GM12891 (cell line): Measurements from ENCODE around the gene OXER1.

ENCODE experiments used
- PAX5 ChIP-seq: IDR thresholded peaks from 2 replicates; pipeline ENCODE4 v1.6.1; 2011; ENCODE audit warnings: low read length, moderate library complexity, mild to moderate bottlenecking; ENCODE audit not compliant: insufficient read depth, severe bottlenecking
- POLR2A ChIP-seq: IDR thresholded peaks from 2 replicates; pipeline ENCODE4 v1.6.1; 2011; ENCODE audit warnings: low read depth, low read length, control low read depth
- POLR2AphosphoS5 ChIP-seq: IDR thresholded peaks from 2 replicates; pipeline ENCODE4 v1.6.1; 2011; ENCODE audit warnings: low read depth, low read length, control low read depth
- POU2F2 ChIP-seq: IDR thresholded peaks from 2 replicates; pipeline ENCODE4 v1.6.1; 2011; ENCODE audit warnings: low read depth, mild to moderate bottlenecking, control low read depth, low read length, moderate library complexity
- SPI1 ChIP-seq: IDR thresholded peaks from 2 replicates; pipeline ENCODE4 v1.6.1; 2011; ENCODE audit warnings: low read depth, low read length, control low read depth
- TAF1 ChIP-seq: IDR thresholded peaks from 2 replicates; pipeline ENCODE4 v1.6.1; 2011; ENCODE audit warnings: low read depth, low read length, control low read depth

DNA sequence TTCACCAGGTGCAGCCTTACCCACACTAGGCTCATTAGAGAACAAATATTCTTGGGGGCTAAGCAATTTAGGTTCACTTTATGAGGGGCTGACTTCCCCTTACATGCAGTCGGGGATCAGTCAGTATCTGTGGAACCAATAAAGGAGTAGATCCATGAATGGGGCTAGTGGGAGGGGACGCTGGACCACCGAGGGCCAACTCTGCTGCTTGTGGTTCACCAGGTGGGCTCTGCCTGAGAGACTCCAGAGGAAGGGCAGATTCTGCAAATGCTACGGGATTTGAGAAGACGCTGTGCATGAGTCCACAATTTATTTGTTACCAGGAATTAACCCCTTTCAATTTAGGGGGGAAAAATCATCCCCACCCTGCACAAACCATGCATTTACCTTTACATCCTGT, 44.4 kb upstream of the OXER1 start:
- TF ChIP-seq POLR2A = no peak
- TF ChIP-seq POLR2AphosphoS5 = no peak
- no peak for TF ChIP-seq TAF1
- TF ChIP-seq PAX5 = no peak
- TF ChIP-seq POU2F2 = no peak
- no peak for TF ChIP-seq SPI1
